HG02885 (cell line): ENCODE results near the gene ZFP36.
"Not testable (repeated sequence)": the region's sequence is repeated elsewhere in the genome, so short reads cannot be mapped to it uniquely, and the experiment has no call there.

Experiments
- ATAC-seq: cut with Tn5 transposase; IDR thresholded peaks from one replicate; pipeline ENCODE4 v1.9.1; 2021; ENCODE audit warnings: mild to moderate bottlenecking; ENCODE audit not compliant: unreplicated experiment, poor library complexity

ZFP36 gene

GRCh38 chr19:39406656-39407409, at the start of gene ZFP36:
Gene ZFP36, plus strand, starts transcription at chr19:39406847. Its CDS starts 58 bp downstream, at chr19:39406905.
- no peak for ATAC-seq

- ATAC-seq: no peak
These were observed 47.6 kb upstream of the ZFP36 start for GRCh38 chr19:39359026-39359425.

GRCh38 chr19:39360599-39360998, 46.0 kb upstream of the ZFP36 start:
- no peak for ATAC-seq

- ATAC-seq: no peak
These were observed 43.7 kb upstream of the ZFP36 start for GRCh38 chr19:39362682-39363657.

GRCh38 chr19:39363901-39364457, 42.7 kb upstream of the ZFP36 start:
- no peak for ATAC-seq

GRCh38 chr19:39365531-39365930, 41.1 kb upstream of the ZFP36 start:
- no peak for ATAC-seq

- ATAC-seq: no peak
These were observed 37.4 kb upstream of the ZFP36 start for GRCh38 chr19:39369200-39369599.

GRCh38 chr19:39370735-39371134, 35.9 kb upstream of the ZFP36 start:
- ATAC-seq: no peak

- ATAC-seq: no peak
These were observed 34.4 kb upstream of the ZFP36 start for GRCh38 chr19:39372047-39372802.

GRCh38 chr19:39372941-39373340, 33.7 kb upstream of the ZFP36 start:
- no peak for ATAC-seq

- ATAC-seq: no peak
These were observed 30.7 kb upstream of the ZFP36 start for GRCh38 chr19:39375929-39376328.

- no peak for ATAC-seq
These were observed 29.0 kb upstream of the ZFP36 start for GRCh38 chr19:39377373-39378362.

- ATAC-seq: not testable (repeated sequence)
These were observed 27.3 kb upstream of the ZFP36 start for GRCh38 chr19:39379366-39379765.

GRCh38 chr19:39379865-39380396, 26.7 kb upstream of the ZFP36 start:
- no peak for ATAC-seq

- no peak for ATAC-seq
These were observed 25.8 kb upstream of the ZFP36 start for GRCh38 chr19:39380521-39381502.

GRCh38 chr19:39381910-39382611, 24.6 kb upstream of the ZFP36 start:
- ATAC-seq: no peak
